GM19467 (cell line): ENCODE results near the gene GOLGA6L10.
"Not testable (repeated sequence)": the region's sequence is repeated elsewhere in the genome, so short reads cannot be mapped to it uniquely, and the experiment has no call there.

Experiments used
- ATAC-seq: cut with Tn5 transposase; IDR thresholded peaks from one replicate; pipeline ENCODE4 v1.9.1; 2021; ENCODE audit warnings: mild to moderate bottlenecking, moderate library complexity; ENCODE audit not compliant: unreplicated experiment

The GOLGA6L10 gene

GRCh38 chr15:82343851-82344250 is 5.4 kb downstream of the GOLGA6L10 start:
- not testable (repeated sequence) for ATAC-seq

- ATAC-seq: not testable (repeated sequence)
These were observed 6.5 kb downstream of the GOLGA6L10 start for GRCh38 chr15:82342632-82343374.

GRCh38 chr15:82338573-82338972 is 10.7 kb downstream of the GOLGA6L10 start:
- ATAC-seq: not testable (repeated sequence)

- not testable (repeated sequence) for ATAC-seq
These were observed 11.2 kb downstream of the GOLGA6L10 start for GRCh38 chr15:82338053-82338452.

GRCh38 chr15:82337051-82337450 is 12.2 kb downstream of the GOLGA6L10 start:
- not testable (repeated sequence) for ATAC-seq

GRCh38 chr15:82336180-82336647 is 13.1 kb downstream of the GOLGA6L10 start:
- ATAC-seq: not testable (repeated sequence)

GRCh38 chr15:82335006-82335405 is 14.3 kb downstream of the GOLGA6L10 start:
- not testable (repeated sequence) for ATAC-seq

- ATAC-seq: not testable (repeated sequence)
These were observed 14.7 kb downstream of the GOLGA6L10 start for GRCh38 chr15:82334554-82334932.

GRCh38 chr15:82333603-82334553 is 15.4 kb downstream of the GOLGA6L10 start:
- ATAC-seq: not testable (repeated sequence)

GRCh38 chr15:82332711-82333602 is 16.3 kb downstream of the GOLGA6L10 start:
- not testable (repeated sequence) for ATAC-seq

GRCh38 chr15:82331576-82332304 is 17.5 kb downstream of the GOLGA6L10 start:
- peak; percentile 68 for ATAC-seq

GRCh38 chr15:82330921-82331320 is 18.4 kb downstream of the GOLGA6L10 start:
- ATAC-seq: not testable (repeated sequence)

GRCh38 chr15:82329039-82329438 is 20.2 kb downstream of the GOLGA6L10 start:
- ATAC-seq: not testable (repeated sequence)

GRCh38 chr15:82327372-82327771 is 21.9 kb downstream of the GOLGA6L10 start:
- ATAC-seq: not testable (repeated sequence)

GRCh38 chr15:82326896-82327295 is 22.4 kb downstream of the GOLGA6L10 start:
- not testable (repeated sequence) for ATAC-seq

GRCh38 chr15:82325646-82326045 is 23.6 kb downstream of the GOLGA6L10 start:
- ATAC-seq: not testable (repeated sequence)

- not testable (repeated sequence) for ATAC-seq
These were observed 24.4 kb downstream of the GOLGA6L10 start for GRCh38 chr15:82324831-82325230.

- ATAC-seq: not testable (repeated sequence)
These were observed 26.8 kb downstream of the GOLGA6L10 start for GRCh38 chr15:82322488-82322887.

- not testable (repeated sequence) for ATAC-seq
These were observed 28.4 kb downstream of the GOLGA6L10 start for GRCh38 chr15:82320861-82321260.
